ENCODE measurements around the gene CHPT1.

- TF ChIP-seq CTCF (IDR thresholded peaks at IDR 0.05) (no peak), POLR2A (IDR thresholded peaks at IDR 0.05) (no peak)
These were observed 1.4 kb downstream of the CHPT1 start for GRCh38 chr12:101698800-101699347.
